Muscle layer of colon (tissue), 2 donors: Measurements from ENCODE around the gene ZNF428.
"Not testable (repeated sequence)": the region's sequence is repeated elsewhere in the genome, so short reads cannot be mapped to it uniquely, and the experiment has no call there.

ENCODE experiments used
- H3K27ac ChIP-seq: one replicate; pipeline ENCODE4 v1.7.0; 2013; ENCODE audit warnings: low read depth, mild to moderate bottlenecking, low read length, moderate library complexity
- H3K27me3 ChIP-seq, 2 donors: one replicate each; pipeline ENCODE4 v1.7.0; 2013; ENCODE audit warnings: low read length in 2 of 2, mild to moderate bottlenecking in 2 of 2; ENCODE audit not compliant: insufficient read depth in 2 of 2, control insufficient read depth in 1 of 2
- H3K36me3 ChIP-seq: one replicate; pipeline ENCODE4 v1.7.0; 2013; ENCODE audit warnings: mild to moderate bottlenecking, low read length; ENCODE audit not compliant: insufficient read depth
- H3K4me1 ChIP-seq: one replicate; pipeline ENCODE4 v1.7.0; 2013; ENCODE audit warnings: mild to moderate bottlenecking, low read length; ENCODE audit not compliant: insufficient read depth
- H3K4me3 ChIP-seq, 2 donors: one replicate each; pipeline ENCODE4 v1.7.0; 2013; ENCODE audit warnings: low read length in 2 of 2, low read depth in 1 of 2, mild to moderate bottlenecking in 1 of 2, moderate library complexity in 1 of 2
- H3K9ac ChIP-seq: one replicate; pipeline ENCODE4 v1.7.0; 2013; ENCODE audit warnings: low read length
- H3K9me3 ChIP-seq: one replicate; pipeline ENCODE4 v1.7.0; 2013; ENCODE audit warnings: mild to moderate bottlenecking, low read length
- donor health status: abdominal sarcoma.
- donor health status: Adenocarcinoma of cecum.

ZNF428 gene

DNA sequence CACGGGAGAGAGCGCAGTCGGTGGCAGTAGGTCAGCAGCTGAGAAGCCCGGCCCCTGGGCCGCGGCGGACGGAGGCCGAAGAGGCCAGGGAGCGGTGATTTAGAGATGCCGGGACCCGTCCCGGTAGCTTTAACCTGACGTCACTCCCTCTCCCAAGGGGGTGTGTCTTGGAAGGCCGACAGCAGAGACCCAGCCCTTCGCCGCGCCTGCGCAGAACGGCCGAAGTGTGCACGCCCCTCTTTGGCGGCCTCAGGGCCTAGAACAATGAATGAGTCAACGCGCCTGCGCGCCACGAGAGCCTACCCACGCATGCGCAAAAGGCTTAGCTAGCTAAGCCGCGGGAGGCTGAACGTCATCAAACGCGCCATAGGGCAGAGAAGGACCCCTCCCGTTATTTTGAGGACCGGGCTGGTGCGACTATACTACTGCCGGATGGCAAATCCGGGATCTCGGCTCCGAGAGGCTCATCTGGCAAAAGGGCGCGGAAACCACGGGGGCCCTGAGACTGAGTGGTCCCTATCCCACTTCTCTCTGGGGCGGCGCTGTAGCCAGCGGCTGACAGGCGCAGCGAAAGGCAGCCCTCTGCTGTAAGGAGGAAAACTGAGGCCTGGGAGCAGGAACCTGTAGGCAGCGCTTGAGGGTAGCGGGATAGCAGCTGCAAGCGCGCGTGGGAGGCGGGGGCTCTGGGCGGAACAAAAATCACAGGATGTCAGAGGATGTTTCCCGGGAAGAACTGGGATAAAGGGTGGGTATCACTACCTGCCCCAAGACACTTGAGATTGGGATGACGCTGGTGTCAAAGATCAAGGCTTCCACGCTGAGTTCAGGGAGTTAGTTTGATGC, 23.2 kb downstream of the ZNF428 start, which contains the start of the genes IRGQ and ZNF576:
TSS of gene IRGQ (minus strand) at position 136 of the 843 bp plus-strand sequence. CDS start 796 bp downstream, outside the sequence.
TSS of gene ZNF576 (plus strand) at position 597 of the 843 bp plus-strand sequence. CDS start 514 bp downstream, outside the sequence.
- no peaks in the 10 kb centered on the region for H3K9me3 ChIP-seq
- H3K4me3 ChIP-seq, result peak within 1 kb of the TSS; percentile 77 to 88
- H3K4me1 ChIP-seq, result peaks cover 33% of the 10 kb centered on the region
- peak within 1 kb of the TSS; percentile 88 for H3K9ac ChIP-seq
- H3K36me3 ChIP-seq, result peaks cover 31% of the 10 kb centered on the region
- peak within 1 kb of the TSS; percentile 98 for H3K27ac ChIP-seq
- H3K27me3 ChIP-seq, result no peaks in the 10 kb centered on the region

DNA sequence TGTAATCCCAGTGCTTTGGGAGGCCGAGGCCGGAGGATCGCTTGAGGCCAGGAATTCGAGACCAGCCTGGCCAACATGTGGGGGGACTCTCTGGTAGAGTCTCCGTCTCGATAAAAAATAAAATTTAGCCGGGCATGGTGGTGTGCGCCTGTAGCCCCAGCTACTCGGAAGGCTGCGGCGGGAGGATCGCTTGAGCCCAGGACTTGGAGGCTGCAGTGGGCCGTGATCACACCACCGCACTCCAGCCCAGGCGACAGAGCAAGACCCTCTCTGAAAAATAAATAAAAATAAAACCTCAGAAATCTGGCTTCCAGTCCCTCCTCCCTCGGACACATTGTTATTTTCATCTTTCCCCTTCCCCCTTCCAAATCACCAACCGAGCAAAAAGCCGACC, 23.8 kb downstream of the ZNF428 start:
- Histone ChIP-seq H3K27ac (peak overlapping the region; percentile 94), H3K9ac (peak overlapping the region; percentile 88), H3K4me3 (peak overlapping the region; percentile 77 to 88), H3K36me3 (peaks cover 27% of the 10 kb centered on the region), H3K4me1 (peaks cover 33% of the 10 kb centered on the region), H3K27me3 (no peaks in the 10 kb centered on the region), H3K9me3 (no peaks in the 10 kb centered on the region)

DNA sequence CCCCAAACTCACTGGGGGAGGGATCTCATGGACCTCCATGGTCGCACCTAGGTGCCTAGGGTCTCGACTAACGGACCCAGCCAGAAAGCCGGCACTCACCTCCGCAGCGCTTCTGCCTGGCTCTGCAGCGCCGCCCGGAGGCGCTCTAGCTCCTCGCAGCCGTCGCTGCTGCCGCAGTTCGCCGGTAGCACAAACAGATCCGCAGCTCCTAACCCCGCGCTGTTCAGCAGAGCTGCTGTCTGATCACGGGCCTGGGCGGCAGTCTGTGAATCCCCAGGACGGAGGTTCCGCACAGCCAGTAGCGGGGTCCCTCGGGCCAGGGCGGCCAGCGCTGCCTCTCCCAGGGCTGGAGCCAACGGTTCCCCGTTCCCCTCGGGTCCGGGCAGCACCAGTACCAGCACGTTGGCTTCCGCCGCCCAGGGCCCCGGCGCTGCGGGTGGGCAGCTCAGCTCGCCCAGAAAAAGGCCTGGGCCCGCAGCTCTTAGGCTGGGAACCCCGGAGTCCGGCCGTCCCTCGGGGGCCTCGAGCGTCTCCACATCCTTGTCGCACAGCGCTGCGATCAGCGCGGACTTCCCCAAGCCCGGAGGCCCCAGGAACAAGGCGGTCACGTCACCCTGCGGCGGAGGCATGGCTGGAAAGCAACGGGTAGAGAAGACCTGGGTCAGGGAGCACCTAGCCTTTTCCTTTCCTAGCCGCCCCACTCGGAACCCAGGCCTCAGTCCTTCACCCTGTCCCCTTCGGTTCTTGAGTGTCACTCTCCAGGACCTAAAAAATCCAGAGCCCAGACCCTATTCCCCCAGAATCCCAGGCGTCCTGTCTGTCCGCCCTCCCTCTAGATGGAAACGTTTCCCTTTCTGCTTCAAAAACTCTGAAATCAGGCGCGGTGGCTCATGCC, 24.5 kb downstream of the ZNF428 start:
- Histone ChIP-seq H3K27ac (peak overlapping the region; percentile 94), H3K9ac (peak overlapping the region; percentile 88), H3K4me1 (peaks cover 33% of the 10 kb centered on the region), H3K4me3 (peak overlapping the region; percentile 77 to 88), H3K9me3 (no peaks in the 10 kb centered on the region), H3K36me3 (peaks cover 31% of the 10 kb centered on the region), H3K27me3 (no peaks in the 10 kb centered on the region)

DNA sequence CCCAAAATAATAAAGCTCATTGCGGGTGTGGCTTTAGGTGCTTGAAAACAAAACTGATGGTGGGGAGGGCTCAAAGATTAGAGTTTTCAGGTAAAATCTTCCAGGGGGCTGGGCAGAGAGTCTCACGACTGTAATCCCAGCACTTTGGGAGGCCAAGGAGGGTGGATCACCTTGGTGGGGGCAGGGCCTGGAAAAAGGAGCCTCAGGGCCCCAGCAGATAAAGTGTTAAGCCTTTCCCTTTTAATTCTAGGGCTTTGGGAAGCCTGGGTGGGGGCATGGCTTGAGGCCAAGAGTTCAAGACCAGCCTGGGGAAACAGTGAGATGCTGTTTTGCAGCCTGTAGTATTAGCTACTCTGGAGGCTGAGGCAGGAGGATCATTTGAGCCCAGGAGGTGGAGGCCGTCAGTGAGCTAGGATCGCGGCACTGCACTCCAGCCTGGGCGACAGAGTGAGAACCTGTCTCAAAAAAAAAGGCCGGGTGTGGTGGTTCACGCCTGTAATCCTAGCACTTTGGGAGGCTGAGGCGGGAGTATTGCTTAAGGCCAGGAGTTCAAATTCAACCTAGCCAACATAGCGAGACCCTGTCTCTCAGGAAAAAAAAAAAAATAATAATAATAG, 25.2 kb downstream of the ZNF428 start:
- Histone ChIP-seq H3K9ac (no peak overlapping the region), H3K4me3 (peak overlapping the region; percentile 77 to 88), H3K9me3 (no peaks in the 10 kb centered on the region), H3K4me1 (peaks cover 33% of the 10 kb centered on the region), H3K36me3 (peaks cover 29% of the 10 kb centered on the region), H3K27ac (no peak overlapping the region), H3K27me3 (no peaks in the 10 kb centered on the region)

DNA sequence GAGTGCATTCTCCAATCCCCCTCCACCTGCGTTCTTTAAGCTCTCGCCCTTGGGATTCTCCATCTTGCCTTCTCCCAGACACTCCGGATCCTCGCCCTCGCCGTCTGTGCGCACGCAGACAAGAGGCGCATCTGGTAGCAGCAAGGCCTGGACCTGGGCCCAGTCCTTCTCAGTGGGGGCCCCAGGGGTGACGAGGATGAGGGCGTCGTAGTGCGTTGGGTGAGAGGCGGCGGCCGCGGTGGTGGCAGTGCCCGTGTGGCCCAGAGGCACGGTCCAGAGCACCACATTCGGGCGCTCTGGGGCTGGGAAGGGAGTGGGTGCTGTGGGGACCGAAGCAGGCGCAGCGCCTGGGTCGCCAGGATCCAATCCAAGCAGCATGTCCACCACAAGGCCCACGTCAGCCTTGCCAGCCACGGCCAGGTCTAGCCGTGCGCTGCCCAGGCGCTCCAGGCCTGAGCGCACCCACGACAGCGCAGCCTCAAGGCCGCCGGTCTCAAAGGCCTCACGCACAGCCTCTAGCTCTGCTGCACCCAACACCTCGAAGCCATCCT, 26.6 kb downstream of the ZNF428 start:
- peaks cover 30% of the 10 kb centered on the region for H3K4me1 ChIP-seq
- H3K27ac ChIP-seq, result no peak overlapping the region
- H3K27me3 ChIP-seq, result no peaks in the 10 kb centered on the region
- H3K9me3 ChIP-seq, result no peaks in the 10 kb centered on the region
- H3K36me3 ChIP-seq, result peaks cover 25% of the 10 kb centered on the region
- no peak overlapping the region for H3K4me3 ChIP-seq
- H3K9ac ChIP-seq, result no peak overlapping the region

DNA sequence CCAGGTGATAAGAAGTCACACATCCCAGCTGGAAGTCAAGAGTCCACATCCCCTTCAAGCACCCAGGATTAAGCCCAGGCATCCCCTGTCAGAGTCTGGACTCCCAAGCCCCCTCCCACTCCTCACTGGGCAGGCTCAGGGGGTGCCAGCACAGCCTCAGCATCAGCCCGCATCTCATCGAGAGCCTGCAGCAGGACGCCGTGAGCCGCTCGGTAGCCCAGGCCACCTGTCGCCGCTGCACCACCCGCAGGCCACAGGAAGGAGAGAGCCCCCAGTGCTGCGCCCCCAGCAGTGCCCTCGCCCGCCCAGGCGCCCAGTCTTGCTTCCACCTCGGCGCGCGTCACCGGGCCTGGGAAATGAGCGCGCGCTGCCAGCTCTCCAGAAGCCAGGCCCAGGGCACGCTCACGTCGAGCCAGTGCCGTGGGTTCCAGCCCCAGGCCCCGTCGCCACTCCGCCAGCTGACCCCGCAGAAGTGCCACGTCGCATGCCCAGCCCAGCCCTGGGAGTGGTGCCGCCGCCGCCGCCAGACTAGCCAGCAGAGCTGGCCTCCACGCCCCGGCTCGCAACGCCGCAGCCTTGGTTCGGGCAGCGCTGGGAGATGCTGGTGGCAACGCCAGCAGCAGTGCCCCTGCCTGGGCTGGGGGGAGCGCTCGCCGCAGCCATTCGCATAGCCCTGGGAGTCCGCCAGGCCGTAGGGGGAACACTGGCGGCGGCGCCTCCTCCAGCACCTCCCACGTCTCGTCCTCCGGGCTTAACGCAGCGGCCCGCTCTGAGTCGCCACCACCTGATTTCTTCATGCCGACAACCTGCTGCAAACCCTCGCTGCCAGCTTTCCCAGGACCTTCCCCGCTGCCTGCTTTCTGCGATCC, 27.3 kb downstream of the ZNF428 start:
- Histone ChIP-seq H3K4me3 (no peak overlapping the region), H3K36me3 (peaks cover 25% of the 10 kb centered on the region)

DNA sequence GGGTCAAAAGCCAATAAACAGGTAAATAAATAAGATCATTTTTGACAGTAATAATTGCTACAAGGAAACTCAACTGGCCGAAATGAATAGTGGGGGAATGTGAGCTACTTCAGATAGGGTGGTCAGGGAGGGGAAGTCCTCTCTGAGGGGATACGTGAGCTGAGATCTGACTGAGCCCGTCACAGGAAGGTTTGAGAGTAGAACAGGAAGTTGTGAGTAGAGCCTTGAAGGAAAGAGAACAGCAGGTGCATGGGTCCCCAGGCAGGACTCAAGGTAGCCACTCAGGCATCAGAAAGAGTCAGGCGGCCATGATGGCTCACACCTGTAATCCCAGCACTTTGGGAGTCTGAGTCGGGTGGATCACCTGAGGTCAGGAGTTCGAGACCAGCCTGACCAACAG, 29.8 kb downstream of the ZNF428 start:
- H3K9ac ChIP-seq, result no peak overlapping the region
- H3K27me3 ChIP-seq, result no peaks in the 10 kb centered on the region
- H3K9me3 ChIP-seq, result no peaks in the 10 kb centered on the region
- H3K4me3 ChIP-seq, result no peak overlapping the region
- peaks cover 15% of the 10 kb centered on the region for H3K4me1 ChIP-seq
- H3K27ac ChIP-seq, result no peak overlapping the region
- H3K36me3 ChIP-seq, result peaks cover 25% of the 10 kb centered on the region

More for the DNA sequence above, 27.3 kb downstream of the ZNF428 start:
- Histone ChIP-seq H3K27me3 (no peaks in the 10 kb centered on the region), H3K9ac (no peak overlapping the region), H3K4me1 (peaks cover 22% of the 10 kb centered on the region), H3K27ac (no peak overlapping the region), H3K9me3 (no peaks in the 10 kb centered on the region)

DNA sequence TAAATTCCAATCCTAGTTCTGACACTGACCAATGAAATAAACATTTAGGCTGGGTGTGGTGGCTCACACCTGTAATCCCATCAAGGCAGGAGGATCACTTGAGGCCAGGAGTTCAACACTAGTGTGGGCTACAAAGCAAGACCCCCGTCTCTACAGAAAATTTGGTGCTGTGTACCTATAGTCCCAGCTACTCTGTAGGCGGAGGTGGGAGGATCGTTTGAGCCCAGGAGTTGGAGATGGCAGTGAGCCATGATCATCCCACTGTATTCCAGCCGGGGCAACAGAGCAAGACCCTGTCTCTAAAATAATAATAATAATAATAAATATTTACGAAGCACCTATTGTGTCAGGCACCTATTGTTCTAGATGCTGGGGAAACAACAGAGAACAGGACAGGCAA, 30.2 kb downstream of the ZNF428 start:
- Histone ChIP-seq H3K27me3 (no peaks in the 10 kb centered on the region), H3K9me3 (no peaks in the 10 kb centered on the region), H3K4me3 (no peak overlapping the region), H3K27ac (no peak overlapping the region), H3K9ac (no peak overlapping the region), H3K4me1 (peaks cover 11% of the 10 kb centered on the region), H3K36me3 (peaks cover 25% of the 10 kb centered on the region)

DNA sequence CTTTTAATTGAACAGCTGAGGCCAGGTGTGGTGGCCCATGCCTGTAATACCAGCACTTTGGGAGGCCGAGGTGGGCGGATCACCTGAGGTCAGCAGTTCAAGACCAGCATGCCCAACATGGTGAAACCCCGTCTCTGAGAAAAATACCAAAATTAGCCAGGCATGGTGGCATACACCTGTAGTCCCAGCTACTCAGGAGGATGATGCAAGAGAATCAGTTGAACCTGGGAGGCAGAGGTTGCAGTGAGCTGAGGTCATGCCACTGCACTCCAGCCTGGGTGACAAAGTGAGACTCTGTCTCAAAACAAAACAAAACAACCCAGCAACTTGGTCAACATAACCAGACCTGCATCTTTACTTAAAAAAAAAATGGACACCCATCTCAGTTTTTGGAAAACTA, 32.4 kb downstream of the ZNF428 start:
- H3K4me1 ChIP-seq, H3K9me3 ChIP-seq, H3K4me3 ChIP-seq, H3K27ac ChIP-seq, H3K36me3 ChIP-seq, H3K9ac ChIP-seq, H3K27me3 ChIP-seq: not testable (repeated sequence)

DNA sequence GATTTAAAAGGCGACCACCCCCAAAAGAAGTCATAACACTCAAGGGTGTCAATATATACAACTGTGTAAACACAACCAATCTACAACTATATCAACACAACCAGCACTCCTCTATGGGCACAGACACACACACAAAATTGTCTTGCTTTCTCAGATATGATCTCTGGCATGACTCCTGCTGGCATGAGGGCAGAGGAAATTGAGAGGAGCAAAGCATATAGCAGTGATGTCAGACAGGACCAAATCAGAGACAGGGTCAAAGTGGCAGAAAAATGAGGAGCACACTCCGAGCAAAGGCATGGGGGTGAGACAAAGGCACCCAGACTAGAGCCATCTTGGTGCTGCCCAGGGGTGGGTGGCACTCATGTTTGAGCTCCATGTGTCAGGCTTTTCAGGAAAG, 33.1 kb downstream of the ZNF428 start:
- peaks cover 6% of the 10 kb centered on the region for H3K4me1 ChIP-seq
- no peak overlapping the region for H3K9ac ChIP-seq
- H3K36me3 ChIP-seq, result peaks cover 5% of the 10 kb centered on the region
- no peak overlapping the region for H3K27ac ChIP-seq
- H3K9me3 ChIP-seq, result no peaks in the 10 kb centered on the region
- no peaks in the 10 kb centered on the region for H3K27me3 ChIP-seq
- no peak overlapping the region for H3K4me3 ChIP-seq
